ENCODE measurements around the gene MARVELD3.
"Not testable (repeated sequence)": the region's sequence is repeated elsewhere in the genome, so short reads cannot be mapped to it uniquely, and the experiment has no call there.

The MARVELD3 gene

GRCh38 chr16:71671165-71671564 is 45.2 kb downstream of the MARVELD3 start:
- no peak for DNase-seq (ENCODE audit: low read depth in 2 of 2)

DNA sequence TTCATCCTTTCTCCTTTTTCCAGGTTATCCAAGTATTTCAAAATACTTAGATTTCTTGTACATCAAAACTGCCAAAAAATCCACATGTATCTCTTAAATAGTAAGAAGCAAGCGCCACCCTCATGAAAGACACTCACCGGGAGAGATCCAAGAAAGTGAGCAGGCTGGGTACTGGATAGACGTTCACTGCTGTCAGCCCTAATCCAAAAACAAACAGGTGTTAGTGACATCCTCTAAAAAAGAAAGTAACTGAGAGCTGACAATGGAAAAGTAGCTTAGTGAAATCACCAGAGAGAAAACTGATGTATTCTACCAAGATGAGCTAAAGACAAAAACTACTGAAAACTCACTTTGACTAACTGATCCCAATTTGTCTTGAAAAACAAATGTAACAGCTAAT is 46.1 kb downstream of the MARVELD3 start:
- no peak for DNase-seq (ENCODE audit: low read depth in 2 of 2)

GRCh38 chr16:71672803-71673581 is 47.0 kb downstream of the MARVELD3 start:
- DNase-seq (ENCODE audit: low read depth in 2 of 2), result no peak

- no peak for DNase-seq (ENCODE audit: low read depth in 2 of 2)
These were observed 47.6 kb downstream of the MARVELD3 start for GRCh38 chr16:71673582-71673973.

DNA sequence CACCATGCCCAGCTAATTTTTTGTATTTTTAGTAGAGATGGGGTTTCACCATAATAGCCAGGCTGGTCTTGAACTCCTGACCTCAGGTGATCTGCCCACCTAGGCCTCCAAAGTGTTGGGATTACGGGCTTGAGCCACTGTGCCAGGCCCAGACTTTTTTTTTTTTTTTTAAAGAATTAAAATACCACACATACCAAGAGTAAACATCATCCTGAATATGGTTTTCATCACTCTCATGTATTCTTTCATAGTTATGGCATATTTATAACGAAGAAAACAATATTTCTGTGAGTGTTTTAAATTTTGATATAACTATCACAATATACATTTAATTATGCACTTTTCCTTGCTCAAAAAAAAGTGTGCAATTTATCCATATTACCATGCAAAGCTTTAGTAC is 48.2 kb downstream of the MARVELD3 start:
- no peak for DNase-seq (ENCODE audit: low read depth in 2 of 2)

GRCh38 chr16:71675380-71675779 is 49.4 kb downstream of the MARVELD3 start:
- no peak for DNase-seq (ENCODE audit: low read depth in 2 of 2)

- DNase-seq (ENCODE audit: low read depth in 2 of 2), result no peak
These were observed 50.3 kb downstream of the MARVELD3 start for GRCh38 chr16:71676236-71676635.

GRCh38 chr16:71681360-71681759 is 55.4 kb downstream of the MARVELD3 start:
- no peak for DNase-seq (ENCODE audit: low read depth in 2 of 2)

DNA sequence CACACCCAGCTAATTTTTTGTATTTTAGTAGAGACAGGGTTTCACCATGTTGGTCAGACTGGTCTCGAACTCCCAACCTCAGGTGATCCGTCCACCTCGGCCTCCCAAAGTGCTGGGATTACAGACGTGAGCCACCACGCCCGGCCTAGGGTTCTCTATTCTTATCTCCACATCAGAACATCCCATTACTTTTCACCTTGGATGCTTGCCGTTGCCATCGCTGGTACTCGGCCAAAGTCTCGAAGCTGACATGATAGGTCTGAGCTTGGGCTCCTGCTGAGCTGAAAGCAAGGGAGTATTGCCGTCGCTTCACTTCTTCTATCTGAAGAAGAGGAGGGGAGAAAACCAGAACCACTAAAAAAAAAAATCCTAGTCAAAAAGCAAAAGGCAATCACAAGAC is 58.3 kb downstream of the MARVELD3 start:
- not testable (repeated sequence) for DNase-seq (ENCODE audit: low read depth in 2 of 2)
